Nephron (organoid): ENCODE results near the gene PRKAG2.

Source experiments
- H3K27ac Mint-ChIP-seq, 3 experiments: 2 replicates each; pipeline ENCODE4 v1.8.0; 2020; ENCODE audit warnings: mixed read lengths in 3 of 3, mild to moderate bottlenecking in 2 of 3, moderate library complexity in 1 of 3
- H3K27me3 Mint-ChIP-seq: 2 replicates; pipeline ENCODE4 v1.8.0; 2021; ENCODE audit warnings: low read depth, mild to moderate bottlenecking, moderate library complexity, mixed read lengths
- H3K36me3 Mint-ChIP-seq: 2 replicates; pipeline ENCODE4 v1.8.0; 2020; ENCODE audit warnings: low read depth, mixed read lengths
- H3K4me1 Mint-ChIP-seq: 2 replicates; pipeline ENCODE4 v1.8.0; 2020; ENCODE audit warnings: mixed read lengths
- H3K4me3 Mint-ChIP-seq, 3 experiments: 2 replicates each; pipeline ENCODE4 v1.8.0; 2020; ENCODE audit warnings: mild to moderate bottlenecking in 3 of 3, mixed read lengths in 3 of 3, moderate library complexity in 2 of 3
- H3K9me3 Mint-ChIP-seq: 2 replicates; pipeline ENCODE4 v1.8.0; 2020; ENCODE audit warnings: mixed read lengths
- CTCF ChIP-seq, 3 experiments: fragments of 200-600 bp; sonication (generic); IDR thresholded peaks; one replicate each; pipeline ENCODE4 v1.5.0; 2021; ENCODE audit warnings: antibody characterized with exemption in 3 of 3; ENCODE audit not compliant: unreplicated experiment in 3 of 3

PRKAG2 gene

GRCh38 chr7:151868396-151869108 is 8.4 kb downstream of the PRKAG2 start:
- Mint-ChIP-seq H3K27me3 (peaks cover 25% of the 10 kb centered on the region), H3K4me1 (peaks cover 10% of the 10 kb centered on the region), H3K9me3 (no peaks in the 10 kb centered on the region), H3K4me3 (peak overlapping the region in 1 of 3 experiments; percentile 19), H3K36me3 (no peaks in the 10 kb centered on the region), H3K27ac (peak overlapping the region in 2 of 3 experiments; percentile 60 to 80)
- no peak for TF ChIP-seq CTCF (IDR thresholded peaks at IDR 0.05; ENCODE audit: unreplicated experiment in 3 of 3)

- H3K4me1 Mint-ChIP-seq: peaks cover 10% of the 10 kb centered on the region
- peaks cover 22% of the 10 kb centered on the region for H3K27me3 Mint-ChIP-seq
- no peak overlapping the region for H3K4me3 Mint-ChIP-seq
- TF ChIP-seq CTCF (IDR thresholded peaks at IDR 0.05; ENCODE audit: unreplicated experiment in 3 of 3): no peak
- H3K9me3 Mint-ChIP-seq: no peaks in the 10 kb centered on the region
- H3K36me3 Mint-ChIP-seq: no peaks in the 10 kb centered on the region
- H3K27ac Mint-ChIP-seq: peak overlapping the region in 2 of 3 experiments; percentile 60 to 80
Observed at GRCh38 chr7:151867912-151868311, 9.0 kb downstream of the PRKAG2 start.

GRCh38 chr7:151866761-151867655 is 9.9 kb downstream of the PRKAG2 start:
- H3K27ac Mint-ChIP-seq: peak overlapping the region in 1 of 3 experiments; percentile 80
- peaks cover 10% of the 10 kb centered on the region for H3K4me1 Mint-ChIP-seq
- no peak for TF ChIP-seq CTCF (IDR thresholded peaks at IDR 0.05; ENCODE audit: unreplicated experiment in 3 of 3)
- no peaks in the 10 kb centered on the region for H3K36me3 Mint-ChIP-seq
- H3K4me3 Mint-ChIP-seq: no peak overlapping the region
- peaks cover 22% of the 10 kb centered on the region for H3K27me3 Mint-ChIP-seq
- H3K9me3 Mint-ChIP-seq: no peaks in the 10 kb centered on the region

- TF ChIP-seq CTCF (IDR thresholded peaks at IDR 0.05; ENCODE audit: unreplicated experiment in 3 of 3): no peak
- Mint-ChIP-seq H3K36me3 (no peaks in the 10 kb centered on the region), H3K4me3 (no peak overlapping the region), H3K4me1 (peaks cover 10% of the 10 kb centered on the region), H3K27me3 (peaks cover 21% of the 10 kb centered on the region), H3K9me3 (no peaks in the 10 kb centered on the region), H3K27ac (no peak overlapping the region)
Observed at GRCh38 chr7:151866028-151866427, 10.9 kb downstream of the PRKAG2 start.

GRCh38 chr7:151865070-151865670 is 11.7 kb downstream of the PRKAG2 start:
- Mint-ChIP-seq H3K4me3 (no peak overlapping the region), H3K27ac (no peak overlapping the region), H3K9me3 (no peaks in the 10 kb centered on the region), H3K36me3 (no peaks in the 10 kb centered on the region), H3K27me3 (peaks cover 15% of the 10 kb centered on the region), H3K4me1 (peaks cover 10% of the 10 kb centered on the region)
- no peak for TF ChIP-seq CTCF (IDR thresholded peaks at IDR 0.05; ENCODE audit: unreplicated experiment in 3 of 3)
